SK-N-SH treated with all-trans-retinoic acid at 6 μM for 48 hours (cell line): ENCODE results near the gene PRDM15.

Source experiments
- ATAC-seq: fragments of 200-7000 bp; cut with Tn5 transposase; 3 replicates; pipeline ENCODE4 v1.9.1; 2020; ENCODE audit warnings: mild to moderate bottlenecking, moderate library complexity
- ARNTL ChIP-seq: fragments of 450-650 bp; formaldehyde crosslinking; IDR thresholded peaks from 2 replicates; pipeline ENCODE4 v1.5.0; 2020; ENCODE audit warnings: low read depth, mild to moderate bottlenecking, moderate library complexity, borderline replicate concordance
- BACH2 ChIP-seq: fragments of 250-450 bp; sonication (Bioruptor Pico); IDR thresholded peaks from 2 replicates; pipeline ENCODE4 v1.9.0; 2021; ENCODE audit warnings: mild to moderate bottlenecking, borderline replicate concordance
- ISL1 ChIP-seq: fragments of 250-450 bp; sonication (Bioruptor Pico); IDR thresholded peaks from 2 replicates; pipeline ENCODE4 v2.1.2; 2022; ENCODE audit warnings: mild to moderate bottlenecking, moderate library complexity
- OSR1 ChIP-seq: fragments of 250-450 bp; sonication (Bioruptor Pico); IDR thresholded peaks from 2 replicates; pipeline ENCODE4 v1.8.0; 2022; ENCODE audit warnings: moderate library complexity, mild to moderate bottlenecking, inconsistent platforms
- PPARA ChIP-seq: fragments of 250-450 bp; sonication (Bioruptor Pico); IDR thresholded peaks from 2 replicates; pipeline ENCODE4 v1.5.0; 2020; ENCODE audit warnings: mild to moderate bottlenecking, borderline replicate concordance
- RARB ChIP-seq: fragments of 250-450 bp; sonication (Bioruptor Pico); IDR thresholded peaks from 2 replicates; pipeline ENCODE4 v1.8.0; 2021; ENCODE audit warnings: mild to moderate bottlenecking, moderate library complexity
- SNAI2 ChIP-seq: fragments of 250-450 bp; sonication (Bioruptor Pico); IDR thresholded peaks from 2 replicates; pipeline ENCODE4 v1.5.0; 2020; ENCODE audit warnings: mild to moderate bottlenecking, moderate library complexity
- TCF4 ChIP-seq: fragments of 250-450 bp; sonication (Bioruptor Pico); IDR thresholded peaks from 2 replicates; pipeline ENCODE4 v1.8.0; 2021; ENCODE audit warnings: mild to moderate bottlenecking, moderate library complexity, borderline replicate concordance
- ZC3H10 ChIP-seq: fragments of 250-450 bp; sonication (Bioruptor Pico); IDR thresholded peaks from 2 replicates; pipeline ENCODE4 v1.5.1; 2021; ENCODE audit warnings: mild to moderate bottlenecking, moderate library complexity
- ZFP3 ChIP-seq: fragments of 250-450 bp; sonication (Bioruptor Pico); IDR thresholded peaks from 2 replicates; pipeline ENCODE4 v1.5.0; 2020; ENCODE audit warnings: mild to moderate bottlenecking, moderate library complexity
- ZFP30 ChIP-seq: fragments of 450-650 bp; formaldehyde crosslinking; IDR thresholded peaks from 2 replicates; pipeline ENCODE4 v1.5.0; 2022; ENCODE audit warnings: mild to moderate bottlenecking, moderate library complexity
- ZNF565 ChIP-seq: fragments of 450-650 bp; formaldehyde crosslinking; conservative IDR thresholded peaks from 2 replicates; pipeline ENCODE4 v1.5.0; 2020; ENCODE audit warnings: low read depth, mild to moderate bottlenecking, moderate library complexity
- ZNF70 ChIP-seq: fragments of 450-650 bp; formaldehyde crosslinking; IDR thresholded peaks from 2 replicates; pipeline ENCODE4 v1.5.0; 2020; ENCODE audit warnings: mild to moderate bottlenecking, moderate library complexity
- ZNF8 ChIP-seq: fragments of 450-650 bp; formaldehyde crosslinking; IDR thresholded peaks from 2 replicates; pipeline ENCODE4 v1.5.0; 2020; ENCODE audit warnings: mild to moderate bottlenecking, moderate library complexity
- TF ChIP-seq, protein P1 (sequence below): fragments of 250-450 bp; sonication (Bioruptor Pico); IDR thresholded peaks from 2 replicates; pipeline ENCODE4 v1.5.1; 2021; ENCODE audit warnings: mild to moderate bottlenecking, moderate library complexity
- TF ChIP-seq, protein P2 (sequence below): fragments of 250-450 bp; sonication (Bioruptor Pico); IDR thresholded peaks from 2 replicates; pipeline ENCODE4 v1.5.0; 2020; ENCODE audit warnings: mild to moderate bottlenecking, moderate library complexity
- TF ChIP-seq, protein P3 (sequence below): fragments of 250-450 bp; sonication (Bioruptor Pico); IDR thresholded peaks from 2 replicates; pipeline ENCODE4 v1.5.1; 2020; ENCODE audit warnings: low read depth, mild to moderate bottlenecking, moderate library complexity
- TF ChIP-seq, protein P4 (sequence below): fragments of 250-450 bp; sonication (Bioruptor Pico); IDR thresholded peaks from 2 replicates; pipeline ENCODE4 v1.8.0; 2021; ENCODE audit warnings: low read depth, mild to moderate bottlenecking, moderate library complexity, borderline replicate concordance
- TF ChIP-seq, protein P5 (sequence below): fragments of 250-450 bp; sonication (Bioruptor Pico); IDR thresholded peaks from 2 replicates; pipeline ENCODE4 v1.8.0; 2020; ENCODE audit warnings: mild to moderate bottlenecking, moderate library complexity, borderline replicate concordance

The PRDM15 gene

DNA sequence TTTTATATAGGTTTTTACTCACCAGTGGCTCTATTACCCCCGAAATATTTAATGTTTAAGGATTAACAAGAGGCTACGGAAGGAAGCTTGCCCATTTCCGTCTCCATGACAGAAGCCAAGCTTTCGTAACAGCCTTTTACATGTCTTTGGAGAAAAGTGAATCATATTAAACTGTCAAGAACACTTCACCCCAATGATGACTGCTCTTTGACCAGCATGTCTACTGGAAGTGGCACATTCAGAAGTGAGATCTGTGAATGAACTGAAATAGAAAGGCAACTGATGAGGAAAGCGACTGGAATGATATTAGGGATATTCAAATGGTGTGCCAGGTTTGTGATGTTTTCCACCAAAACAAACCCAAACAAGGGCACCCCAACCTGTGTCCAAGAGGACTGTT lies 8.5 kb upstream of the PRDM15 start (continued):
- TF ChIP-seq ARNTL = no peak
- TF ChIP-seq, protein P1, sequence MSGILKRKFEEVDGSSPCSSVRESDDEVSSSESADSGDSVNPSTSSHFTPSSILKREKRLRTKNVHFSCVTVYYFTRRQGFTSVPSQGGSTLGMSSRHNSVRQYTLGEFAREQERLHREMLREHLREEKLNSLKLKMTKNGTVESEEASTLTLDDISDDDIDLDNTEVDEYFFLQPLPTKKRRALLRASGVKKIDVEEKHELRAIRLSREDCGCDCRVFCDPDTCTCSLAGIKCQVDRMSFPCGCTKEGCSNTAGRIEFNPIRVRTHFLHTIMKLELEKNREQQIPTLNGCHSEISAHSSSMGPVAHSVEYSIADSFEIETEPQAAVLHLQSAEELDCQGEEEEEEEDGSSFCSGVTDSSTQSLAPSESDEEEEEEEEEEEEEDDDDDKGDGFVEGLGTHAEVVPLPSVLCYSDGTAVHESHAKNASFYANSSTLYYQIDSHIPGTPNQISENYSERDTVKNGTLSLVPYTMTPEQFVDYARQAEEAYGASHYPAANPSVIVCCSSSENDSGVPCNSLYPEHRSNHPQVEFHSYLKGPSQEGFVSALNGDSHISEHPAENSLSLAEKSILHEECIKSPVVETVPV (CRISPR knock-in tag) = no peak

DNA sequence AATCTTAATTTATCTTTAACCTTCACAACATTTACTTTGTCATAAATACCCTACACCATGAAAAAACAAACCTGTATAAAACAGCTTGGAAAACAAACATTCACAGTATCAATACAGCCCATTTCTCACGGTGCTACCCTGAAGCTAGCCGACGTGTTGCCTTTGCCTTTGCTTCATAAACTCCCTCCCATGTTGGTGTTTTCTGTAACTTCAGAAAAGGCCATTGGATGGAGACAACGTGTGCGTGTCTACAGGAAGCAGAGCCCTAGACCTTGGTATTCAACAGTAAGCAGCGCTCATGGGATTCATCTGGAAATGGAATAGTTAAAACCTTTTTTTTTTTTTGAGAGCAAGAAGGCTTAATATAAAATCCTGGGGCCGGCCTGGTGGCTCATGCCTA lies 7.2 kb upstream of the PRDM15 start:
- ATAC-seq = no peak
- TF ChIP-seq, protein P1 (CRISPR knock-in tag) = no peak
- no peak for TF ChIP-seq ARNTL
- no peak for TF ChIP-seq ISL1 (CRISPR knock-in tag)
- TF ChIP-seq OSR1 = no peak
- TF ChIP-seq, protein P2, sequence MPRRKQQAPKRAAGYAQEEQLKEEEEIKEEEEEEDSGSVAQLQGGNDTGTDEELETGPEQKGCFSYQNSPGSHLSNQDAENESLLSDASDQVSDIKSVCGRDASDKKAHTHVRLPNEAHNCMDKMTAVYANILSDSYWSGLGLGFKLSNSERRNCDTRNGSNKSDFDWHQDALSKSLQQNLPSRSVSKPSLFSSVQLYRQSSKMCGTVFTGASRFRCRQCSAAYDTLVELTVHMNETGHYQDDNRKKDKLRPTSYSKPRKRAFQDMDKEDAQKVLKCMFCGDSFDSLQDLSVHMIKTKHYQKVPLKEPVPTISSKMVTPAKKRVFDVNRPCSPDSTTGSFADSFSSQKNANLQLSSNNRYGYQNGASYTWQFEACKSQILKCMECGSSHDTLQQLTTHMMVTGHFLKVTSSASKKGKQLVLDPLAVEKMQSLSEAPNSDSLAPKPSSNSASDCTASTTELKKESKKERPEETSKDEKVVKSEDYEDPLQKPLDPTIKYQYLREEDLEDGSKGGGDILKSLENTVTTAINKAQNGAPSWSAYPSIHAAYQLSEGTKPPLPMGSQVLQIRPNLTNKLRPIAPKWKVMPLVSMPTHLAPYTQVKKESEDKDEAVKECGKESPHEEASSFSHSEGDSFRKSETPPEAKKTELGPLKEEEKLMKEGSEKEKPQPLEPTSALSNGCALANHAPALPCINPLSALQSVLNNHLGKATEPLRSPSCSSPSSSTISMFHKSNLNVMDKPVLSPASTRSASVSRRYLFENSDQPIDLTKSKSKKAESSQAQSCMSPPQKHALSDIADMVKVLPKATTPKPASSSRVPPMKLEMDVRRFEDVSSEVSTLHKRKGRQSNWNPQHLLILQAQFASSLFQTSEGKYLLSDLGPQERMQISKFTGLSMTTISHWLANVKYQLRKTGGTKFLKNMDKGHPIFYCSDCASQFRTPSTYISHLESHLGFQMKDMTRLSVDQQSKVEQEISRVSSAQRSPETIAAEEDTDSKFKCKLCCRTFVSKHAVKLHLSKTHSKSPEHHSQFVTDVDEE = no peak
- TF ChIP-seq PPARA (CRISPR knock-in tag) = no peak
- TF ChIP-seq RARB (CRISPR knock-in tag) = no peak
- no peak for TF ChIP-seq ZC3H10 (CRISPR knock-in tag)
- TF ChIP-seq ZNF8 (CRISPR knock-in tag) = no peak
- TF ChIP-seq, protein P3, sequence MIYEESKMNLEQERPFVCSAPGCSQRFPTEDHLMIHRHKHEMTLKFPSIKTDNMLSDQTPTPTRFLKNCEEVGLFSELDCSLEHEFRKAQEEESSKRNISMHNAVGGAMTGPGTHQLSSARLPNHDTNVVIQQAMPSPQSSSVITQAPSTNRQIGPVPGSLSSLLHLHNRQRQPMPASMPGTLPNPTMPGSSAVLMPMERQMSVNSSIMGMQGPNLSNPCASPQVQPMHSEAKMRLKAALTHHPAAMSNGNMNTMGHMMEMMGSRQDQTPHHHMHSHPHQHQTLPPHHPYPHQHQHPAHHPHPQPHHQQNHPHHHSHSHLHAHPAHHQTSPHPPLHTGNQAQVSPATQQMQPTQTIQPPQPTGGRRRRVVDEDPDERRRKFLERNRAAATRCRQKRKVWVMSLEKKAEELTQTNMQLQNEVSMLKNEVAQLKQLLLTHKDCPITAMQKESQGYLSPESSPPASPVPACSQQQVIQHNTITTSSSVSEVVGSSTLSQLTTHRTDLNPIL (CRISPR knock-in tag) = no peak
- TF ChIP-seq BACH2 (CRISPR knock-in tag) = no peak
- TF ChIP-seq ZFP30 (CRISPR knock-in tag) = no peak
- TF ChIP-seq ZNF565 (CRISPR knock-in tag) = no peak
- TF ChIP-seq SNAI2 (CRISPR knock-in tag) = no peak
- TF ChIP-seq ZFP3 (CRISPR knock-in tag) = no peak
- no peak for TF ChIP-seq TCF4 (CRISPR knock-in tag)
- no peak for TF ChIP-seq ZNF70 (CRISPR knock-in tag)
- TF ChIP-seq, protein P4, sequence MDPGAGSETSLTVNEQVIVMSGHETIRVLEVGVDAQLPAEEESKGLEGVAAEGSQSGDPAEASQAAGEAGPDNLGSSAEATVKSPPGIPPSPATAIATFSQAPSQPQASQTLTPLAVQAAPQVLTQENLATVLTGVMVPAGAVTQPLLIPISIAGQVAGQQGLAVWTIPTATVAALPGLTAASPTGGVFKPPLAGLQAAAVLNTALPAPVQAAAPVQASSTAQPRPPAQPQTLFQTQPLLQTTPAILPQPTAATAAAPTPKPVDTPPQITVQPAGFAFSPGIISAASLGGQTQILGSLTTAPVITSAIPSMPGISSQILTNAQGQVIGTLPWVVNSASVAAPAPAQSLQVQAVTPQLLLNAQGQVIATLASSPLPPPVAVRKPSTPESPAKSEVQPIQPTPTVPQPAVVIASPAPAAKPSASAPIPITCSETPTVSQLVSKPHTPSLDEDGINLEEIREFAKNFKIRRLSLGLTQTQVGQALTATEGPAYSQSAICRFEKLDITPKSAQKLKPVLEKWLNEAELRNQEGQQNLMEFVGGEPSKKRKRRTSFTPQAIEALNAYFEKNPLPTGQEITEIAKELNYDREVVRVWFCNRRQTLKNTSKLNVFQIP (CRISPR knock-in tag) = no peak
- TF ChIP-seq, protein P5, sequence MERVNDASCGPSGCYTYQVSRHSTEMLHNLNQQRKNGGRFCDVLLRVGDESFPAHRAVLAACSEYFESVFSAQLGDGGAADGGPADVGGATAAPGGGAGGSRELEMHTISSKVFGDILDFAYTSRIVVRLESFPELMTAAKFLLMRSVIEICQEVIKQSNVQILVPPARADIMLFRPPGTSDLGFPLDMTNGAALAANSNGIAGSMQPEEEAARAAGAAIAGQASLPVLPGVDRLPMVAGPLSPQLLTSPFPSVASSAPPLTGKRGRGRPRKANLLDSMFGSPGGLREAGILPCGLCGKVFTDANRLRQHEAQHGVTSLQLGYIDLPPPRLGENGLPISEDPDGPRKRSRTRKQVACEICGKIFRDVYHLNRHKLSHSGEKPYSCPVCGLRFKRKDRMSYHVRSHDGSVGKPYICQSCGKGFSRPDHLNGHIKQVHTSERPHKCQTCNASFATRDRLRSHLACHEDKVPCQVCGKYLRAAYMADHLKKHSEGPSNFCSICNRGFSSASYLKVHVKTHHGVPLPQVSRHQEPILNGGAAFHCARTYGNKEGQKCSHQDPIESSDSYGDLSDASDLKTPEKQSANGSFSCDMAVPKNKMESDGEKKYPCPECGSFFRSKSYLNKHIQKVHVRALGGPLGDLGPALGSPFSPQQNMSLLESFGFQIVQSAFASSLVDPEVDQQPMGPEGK (CRISPR knock-in tag) = no peak

DNA sequence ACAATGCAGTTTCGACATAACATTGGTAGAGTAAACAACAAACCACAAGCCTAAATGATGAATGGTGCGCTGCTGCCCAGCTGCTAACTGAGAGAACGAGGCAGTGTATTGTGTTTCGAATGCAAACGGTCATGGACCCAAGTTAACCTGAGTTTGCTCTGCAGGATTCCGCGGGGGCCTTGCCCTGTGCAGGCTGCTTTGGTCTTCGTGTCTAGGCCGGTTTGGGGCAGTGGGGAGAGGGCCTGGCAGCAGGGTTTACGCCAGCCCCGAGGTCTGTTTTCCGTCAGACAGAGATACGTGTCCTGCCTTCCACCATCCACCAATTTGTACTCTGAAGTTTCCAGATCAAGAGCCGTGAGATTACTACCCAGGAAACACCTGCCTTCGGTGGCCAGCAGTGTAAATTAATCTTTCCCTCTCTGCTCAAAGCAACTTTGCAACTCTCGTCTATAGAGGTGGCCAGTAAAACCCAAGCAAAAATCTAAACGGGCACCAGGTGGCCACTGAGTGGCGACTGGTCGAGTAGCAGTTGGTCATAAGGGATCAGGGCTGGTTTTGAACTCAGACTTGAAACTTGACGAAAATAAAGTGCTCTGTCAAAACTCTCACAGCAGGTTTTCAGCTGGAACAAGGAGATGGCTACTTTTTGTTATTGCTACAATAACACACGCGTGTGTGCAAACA lies 6.3 kb upstream of the PRDM15 start:
- TF ChIP-seq ZNF70 (CRISPR knock-in tag) = no peak

More for the DNA sequence above, 6.3 kb upstream of the PRDM15 start:
- ATAC-seq = no peak
